DMS79 (cell line): ENCODE data around the gene FAM53B.

Experiments
- DNase-seq: peaks from one replicate; lab custom pipeline; 2025; lab: John Stamatoyannopoulos, UW

FAM53B gene

GRCh38 chr10:124677749-124678556 is 66.2 kb downstream of the FAM53B start:
- no peak for DNase-seq

GRCh38 chr10:124677293-124677699 is 66.9 kb downstream of the FAM53B start:
- no peak for DNase-seq

GRCh38 chr10:124676416-124677062 is 67.6 kb downstream of the FAM53B start:
- no peak for DNase-seq

- DNase-seq: no peak
Observed at GRCh38 chr10:124675824-124676223, 68.4 kb downstream of the FAM53B start.

GRCh38 chr10:124675261-124675660 is 68.9 kb downstream of the FAM53B start:
- DNase-seq: no peak

GRCh38 chr10:124674768-124675222 is 69.4 kb downstream of the FAM53B start:
- DNase-seq: peak; percentile 80

- no peak for DNase-seq
Observed at GRCh38 chr10:124672181-124672638, 72.0 kb downstream of the FAM53B start.

- DNase-seq: no peak
Observed at GRCh38 chr10:124671486-124672075, 72.6 kb downstream of the FAM53B start.

- peak; percentile 25 for DNase-seq
Observed at GRCh38 chr10:124670849-124671248, 73.3 kb downstream of the FAM53B start.

GRCh38 chr10:124669824-124670654 is 74.1 kb downstream of the FAM53B start:
- DNase-seq: no peak

GRCh38 chr10:124669141-124669823 is 74.9 kb downstream of the FAM53B start:
- no peak for DNase-seq

- no peak for DNase-seq
Observed at GRCh38 chr10:124668517-124669051, 75.6 kb downstream of the FAM53B start.

- DNase-seq: no peak
Observed at GRCh38 chr10:124667425-124668345, 76.5 kb downstream of the FAM53B start.

- no peak for DNase-seq
Observed at GRCh38 chr10:124666494-124666893, 77.7 kb downstream of the FAM53B start.

GRCh38 chr10:124665980-124666379 is 78.2 kb downstream of the FAM53B start:
- no peak for DNase-seq

GRCh38 chr10:124665558-124665957 is 78.6 kb downstream of the FAM53B start:
- no peak for DNase-seq

- no peak for DNase-seq
Observed at GRCh38 chr10:124665091-124665490, 79.1 kb downstream of the FAM53B start.

- peak; percentile 12 for DNase-seq
Observed at GRCh38 chr10:124663766-124664360, 80.3 kb downstream of the FAM53B start.

- DNase-seq: no peak
Observed at GRCh38 chr10:124663228-124663627, 81.0 kb downstream of the FAM53B start.
